Brain microvascular endothelial cell (primary cell): ENCODE data around the gene PCDHA4.
"Not testable (repeated sequence)": the region's sequence is repeated elsewhere in the genome, so short reads cannot be mapped to it uniquely, and the experiment has no call there.

Experiments used
- DNase-seq: peaks from one replicate; pipeline ENCODE4 v3.0.0-alpha.2; 2020
- H3K27ac ChIP-seq: fragments of 250-450 bp; sonication (Bioruptor Pico); 2 replicates; pipeline ENCODE4 v1.5.1; 2020; ENCODE audit warnings: mild to moderate bottlenecking, moderate library complexity
- H3K27me3 ChIP-seq: fragments of 250-450 bp; sonication (Bioruptor Pico); replicated peaks from 2 replicates; pipeline ENCODE4 v1.5.1; 2020; ENCODE audit warnings: mild to moderate bottlenecking
- H3K36me3 ChIP-seq: fragments of 250-450 bp; sonication (Bioruptor Pico); replicated peaks from 2 replicates; pipeline ENCODE4 v1.5.1; 2020; ENCODE audit warnings: mild to moderate bottlenecking
- H3K4me3 ChIP-seq: 2 replicates; pipeline ENCODE4 v1.5.1; 2011; ENCODE audit warnings: low read depth, mild to moderate bottlenecking, control low read depth, low read length, moderate library complexity
- in situ Hi-C: cut with HindIII; loops from 2 replicates; pipeline ENCODE4 v1.10.0; 2017; ENCODE audit warnings: low sequenced_read_pairs, low pct_ligation_motif_present
- TF ChIP-seq, protein P1 (sequence below): IDR thresholded peaks from 2 replicates; pipeline ENCODE4 v1.5.1; 2011; ENCODE audit warnings: low read depth, mild to moderate bottlenecking, moderate library complexity, low read length, control low read depth, inconsistent platforms; ENCODE audit errors: missing control alignments

The PCDHA4 gene

DNA sequence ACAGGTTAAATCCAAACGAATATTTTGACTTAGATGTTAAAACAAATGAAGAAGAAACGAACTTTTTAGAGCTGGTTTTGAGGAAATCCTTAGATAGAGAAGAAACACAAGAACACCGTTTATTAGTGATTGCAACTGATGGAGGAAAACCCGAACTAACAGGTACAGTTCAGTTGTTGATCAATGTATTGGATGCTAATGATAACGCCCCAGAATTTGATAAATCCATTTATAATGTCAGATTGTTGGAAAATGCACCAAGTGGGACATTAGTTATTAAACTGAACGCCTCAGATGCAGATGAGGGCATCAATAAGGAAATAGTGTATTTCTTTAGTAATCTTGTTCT lies 15.4 kb downstream of the PCDHA4 start:
- Histone ChIP-seq H3K27me3 (no peaks in the 10 kb centered on the region), H3K4me3 (no peak overlapping the region), H3K36me3 (no peaks in the 10 kb centered on the region), H3K27ac (no peak overlapping the region)
- DNase-seq = no peak
- in situ Hi-C loops = no loop called here
- TF ChIP-seq, protein P1, sequence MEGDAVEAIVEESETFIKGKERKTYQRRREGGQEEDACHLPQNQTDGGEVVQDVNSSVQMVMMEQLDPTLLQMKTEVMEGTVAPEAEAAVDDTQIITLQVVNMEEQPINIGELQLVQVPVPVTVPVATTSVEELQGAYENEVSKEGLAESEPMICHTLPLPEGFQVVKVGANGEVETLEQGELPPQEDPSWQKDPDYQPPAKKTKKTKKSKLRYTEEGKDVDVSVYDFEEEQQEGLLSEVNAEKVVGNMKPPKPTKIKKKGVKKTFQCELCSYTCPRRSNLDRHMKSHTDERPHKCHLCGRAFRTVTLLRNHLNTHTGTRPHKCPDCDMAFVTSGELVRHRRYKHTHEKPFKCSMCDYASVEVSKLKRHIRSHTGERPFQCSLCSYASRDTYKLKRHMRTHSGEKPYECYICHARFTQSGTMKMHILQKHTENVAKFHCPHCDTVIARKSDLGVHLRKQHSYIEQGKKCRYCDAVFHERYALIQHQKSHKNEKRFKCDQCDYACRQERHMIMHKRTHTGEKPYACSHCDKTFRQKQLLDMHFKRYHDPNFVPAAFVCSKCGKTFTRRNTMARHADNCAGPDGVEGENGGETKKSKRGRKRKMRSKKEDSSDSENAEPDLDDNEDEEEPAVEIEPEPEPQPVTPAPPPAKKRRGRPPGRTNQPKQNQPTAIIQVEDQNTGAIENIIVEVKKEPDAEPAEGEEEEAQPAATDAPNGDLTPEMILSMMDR = no peak

DNA sequence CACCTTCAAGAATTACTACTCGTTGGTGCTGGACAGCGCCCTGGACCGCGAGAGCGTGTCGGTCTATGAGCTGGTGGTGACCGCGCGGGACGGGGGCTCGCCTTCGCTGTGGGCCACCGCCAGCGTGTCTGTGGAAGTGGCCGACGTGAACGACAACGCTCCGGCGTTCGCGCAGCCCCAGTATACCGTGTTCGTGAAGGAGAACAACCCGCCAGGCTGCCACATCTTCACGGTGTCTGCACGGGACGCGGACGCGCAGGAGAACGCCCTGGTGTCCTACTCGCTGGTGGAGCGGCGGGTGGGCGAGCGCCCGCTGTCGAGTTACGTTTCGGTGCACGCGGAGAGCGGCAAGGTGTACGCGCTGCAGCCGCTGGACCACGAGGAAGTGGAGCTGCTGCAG lies 16.1 kb downstream of the PCDHA4 start:
- H3K27ac ChIP-seq, H3K4me3 ChIP-seq, DNase-seq, in situ Hi-C loops, H3K27me3 ChIP-seq, H3K36me3 ChIP-seq: not testable (repeated sequence)

DNA sequence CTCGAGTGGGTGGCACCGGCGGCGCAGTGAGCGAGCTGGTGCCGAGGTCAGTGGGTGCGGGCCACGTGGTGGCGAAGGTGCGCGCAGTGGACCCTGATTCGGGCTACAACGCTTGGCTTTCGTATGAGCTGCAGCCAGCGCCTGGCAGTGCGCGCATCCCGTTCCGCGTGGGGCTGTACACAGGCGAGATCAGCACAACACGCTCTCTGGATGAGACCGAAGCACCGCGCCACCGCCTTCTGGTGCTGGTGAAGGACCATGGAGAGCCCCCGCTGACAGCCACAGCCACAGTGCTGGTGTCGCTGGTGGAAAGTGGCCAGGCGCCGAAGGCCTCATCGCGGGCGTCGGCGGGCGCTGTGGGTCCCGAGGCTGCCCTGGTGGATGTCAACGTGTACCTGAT lies 16.6 kb downstream of the PCDHA4 start:
- TF ChIP-seq, protein P1 = no peak
- in situ Hi-C loops = no loop called here
- no peak for DNase-seq
- Histone ChIP-seq H3K36me3 (no peaks in the 10 kb centered on the region), H3K27ac (no peak overlapping the region), H3K4me3 (no peak overlapping the region), H3K27me3 (no peaks in the 10 kb centered on the region)

DNA sequence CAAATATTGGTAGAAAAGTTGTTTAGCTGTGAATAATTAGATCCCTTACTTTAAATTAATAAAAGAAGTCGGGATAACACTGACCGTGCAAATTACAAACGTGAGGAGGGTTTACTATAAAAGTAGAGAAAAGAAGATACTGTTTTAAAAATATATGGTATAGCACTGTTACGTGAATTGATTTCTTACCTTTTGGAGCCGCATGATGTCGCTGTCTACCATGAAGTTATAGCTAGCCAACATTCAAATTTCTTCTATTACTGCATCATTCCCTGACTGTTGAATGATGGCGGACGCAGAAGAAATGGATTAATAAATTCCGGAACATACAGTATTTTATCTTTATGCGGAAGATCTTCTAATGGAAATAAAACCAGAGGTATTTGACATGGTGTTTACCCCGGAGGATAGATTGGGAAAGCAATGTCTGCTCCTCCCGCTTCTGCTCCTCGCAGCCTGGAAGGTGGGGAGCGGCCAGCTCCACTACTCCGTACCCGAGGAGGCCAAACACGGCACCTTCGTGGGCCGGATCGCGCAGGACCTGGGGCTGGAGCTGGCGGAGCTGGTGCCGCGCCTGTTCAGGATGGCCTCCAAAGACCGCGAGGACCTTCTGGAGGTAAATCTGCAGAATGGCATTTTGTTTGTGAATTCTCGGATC lies 21.0 kb downstream of the PCDHA4 start, which contains the start of gene PCDHA6:
Gene PCDHA6 (plus strand): TSS at position 257 of the 658 bp plus-strand sequence. CDS start 132 bp downstream, at position 389.
- no peak for DNase-seq
- Histone ChIP-seq H3K36me3 (no peaks in the 10 kb centered on the region), H3K27me3 (no peaks in the 10 kb centered on the region), H3K27ac (no peak within 1 kb of the TSS), H3K4me3 (no peak within 1 kb of the TSS)
- in situ Hi-C loops = no loop called here
- TF ChIP-seq, protein P1 = no peak

DNA sequence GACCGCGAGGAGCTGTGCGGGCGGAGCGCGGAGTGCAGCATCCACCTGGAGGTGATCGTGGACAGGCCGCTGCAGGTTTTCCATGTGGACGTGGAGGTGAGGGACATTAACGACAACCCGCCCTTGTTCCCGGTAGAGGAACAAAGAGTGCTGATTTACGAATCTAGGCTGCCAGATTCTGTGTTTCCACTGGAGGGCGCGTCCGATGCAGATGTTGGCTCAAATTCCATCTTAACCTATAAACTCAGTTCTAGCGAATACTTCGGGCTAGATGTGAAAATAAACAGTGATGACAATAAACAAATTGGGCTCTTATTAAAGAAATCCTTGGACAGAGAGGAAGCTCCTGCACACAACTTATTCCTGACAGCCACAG lies 21.5 kb downstream of the PCDHA4 start:
- no peaks in the 10 kb centered on the region for H3K36me3 ChIP-seq
- DNase-seq = no peak
- H3K27ac ChIP-seq = no peak overlapping the region
- TF ChIP-seq, protein P1 = no peak
- in situ Hi-C loops = no loop called here
- no peak overlapping the region for H3K4me3 ChIP-seq
- no peaks in the 10 kb centered on the region for H3K27me3 ChIP-seq

DNA sequence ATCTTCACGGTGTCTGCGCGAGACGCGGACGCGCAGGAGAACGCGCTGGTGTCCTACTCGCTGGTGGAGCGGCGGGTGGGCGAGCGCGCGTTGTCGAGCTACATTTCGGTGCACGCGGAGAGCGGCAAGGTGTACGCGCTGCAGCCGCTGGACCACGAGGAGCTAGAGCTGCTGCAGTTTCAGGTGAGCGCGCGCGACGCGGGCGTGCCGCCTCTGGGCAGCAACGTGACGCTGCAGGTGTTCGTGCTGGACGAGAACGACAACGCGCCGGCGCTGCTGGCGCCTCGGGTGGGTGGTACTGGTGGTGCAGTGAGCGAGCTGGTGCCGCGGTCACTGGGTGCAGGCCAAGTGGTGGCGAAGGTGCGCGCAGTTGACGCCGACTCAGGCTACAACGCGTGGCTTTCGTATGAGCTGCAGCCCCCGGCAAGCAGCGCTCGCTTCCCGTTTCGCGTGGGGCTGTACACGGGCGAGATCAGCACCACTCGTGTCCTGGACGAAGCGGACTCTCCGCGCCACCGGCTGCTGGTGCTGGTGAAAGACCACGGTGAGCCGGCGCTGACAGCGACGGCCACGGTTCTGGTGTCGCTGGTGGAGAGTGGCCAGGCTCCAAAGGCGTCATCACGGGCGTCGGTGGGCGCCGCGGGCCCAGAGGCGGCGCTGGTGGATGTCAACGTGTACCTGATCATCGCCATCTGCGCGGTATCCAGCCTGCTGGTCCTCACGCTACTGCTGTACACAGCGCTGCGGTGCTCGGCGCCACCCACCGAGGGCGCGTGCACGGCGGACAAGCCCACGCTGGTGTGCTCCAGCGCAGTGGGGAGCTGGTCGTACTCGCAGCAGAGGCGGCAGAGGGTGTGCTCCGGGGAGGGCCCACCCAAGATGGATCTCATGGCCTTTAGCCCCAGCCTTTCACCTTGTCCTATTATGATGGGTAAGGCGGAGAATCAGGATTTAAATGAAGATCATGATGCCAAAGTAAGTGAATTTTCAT lies 22.9 kb downstream of the PCDHA4 start:
- H3K27ac ChIP-seq, H3K27me3 ChIP-seq, in situ Hi-C loops, DNase-seq, H3K36me3 ChIP-seq, H3K4me3 ChIP-seq: not testable (repeated sequence)
